H1 (cell line): ENCODE data around the gene RPS6KA4. TPM values are rescaled to one million over a fixed set of nuclear protein-coding genes. Genes with fewer than 3 reads are reported as not detected.
A peak's percentile ranks its signal among the peaks of the same experiment; 100 is the strongest.

Experiments used
- CTCF ChIA-PET: fragments of 300-600 bp; sonication (Branson Sonifier 250); formaldehyde crosslinking; loops from one replicate; lab custom pipeline; 2021; ENCODE audit not compliant: partially characterized antibody; lab: Charles Lee
- POLR2A ChIA-PET: fragments of 300-600 bp; sonication (Branson Sonifier 250); formaldehyde crosslinking; loops from one replicate; lab custom pipeline; 2021; ENCODE audit warnings: inconsistent platforms; ENCODE audit not compliant: partially characterized antibody; lab: Charles Lee
- DNase-seq, 2 experiments: peaks; one replicate each; pipeline versions ENCODE4 v3.0.0 to v3.0.0-alpha.2; 2010 to 2022; ENCODE audit warnings: low spot score in 2 of 2, low read depth in 1 of 2, mixed read lengths in 1 of 2
- FAIRE-seq: peaks from 2 replicates; lab custom pipeline; 2011; peaks lifted over from hg19 to GRCh38; lab: Jason Lieb, UNC
- H2AFZ ChIP-seq: 2 replicates; pipeline ENCODE4 v1.8.1; 2012; ENCODE audit warnings: low read length, inconsistent platforms
- H2AK5ac ChIP-seq: 2 replicates; pipeline ENCODE4 v1.6.1; 2013; ENCODE audit warnings: low read depth, low read length
- H2BK120ac ChIP-seq: replicated peaks from 2 replicates; pipeline ENCODE3; 2013; ENCODE audit warnings: low read depth, low read length, inconsistent platforms
- H2BK12ac ChIP-seq: 2 replicates; pipeline ENCODE4 v1.6.1; 2013; ENCODE audit warnings: low read depth, low read length
- H2BK15ac ChIP-seq: 2 replicates; pipeline ENCODE4 v1.6.1; 2013; ENCODE audit warnings: low read length
- H2BK20ac ChIP-seq: 2 replicates; pipeline ENCODE4 v1.6.1; 2013; ENCODE audit warnings: low read length
- H2BK5ac ChIP-seq: 2 replicates; pipeline ENCODE4 v1.6.1; 2013; ENCODE audit warnings: low read depth, low read length
- H3K14ac ChIP-seq: 2 replicates; pipeline ENCODE4 v1.6.1; 2013; ENCODE audit warnings: inconsistent platforms; ENCODE audit not compliant: insufficient read length
- H3K18ac ChIP-seq: 2 replicates; pipeline ENCODE4 v1.6.1; 2013; ENCODE audit warnings: low read length; ENCODE audit errors: extremely low read depth
- H3K23ac ChIP-seq: 2 replicates; pipeline ENCODE4 v1.6.1; 2013; ENCODE audit warnings: inconsistent platforms; ENCODE audit not compliant: insufficient read length
- H3K23me2 ChIP-seq: 2 replicates; pipeline ENCODE4 v1.6.1; 2013; ENCODE audit warnings: low read depth, low read length
- H3K27ac ChIP-seq: 2 replicates; pipeline ENCODE4 v1.6.1; 2011; ENCODE audit warnings: low read depth, low read length, inconsistent platforms
- H3K27me3 ChIP-seq, 4 experiments: replicated peaks in 1 of 4; 1 replicate in 1 of 4; 2 replicates in 3 of 4; pipeline versions ENCODE4 v1.6.1 to v1.8.1; 2011 to 2013; ENCODE audit warnings: low read length in 3 of 4, mild to moderate bottlenecking in 3 of 4, inconsistent platforms in 2 of 4, mixed read lengths in 2 of 4, moderate library complexity in 1 of 4; ENCODE audit not compliant: control insufficient read depth in 3 of 4, insufficient read depth in 3 of 4; ENCODE audit errors: extremely low read depth in 1 of 4
- H3K36me3 ChIP-seq, 4 experiments: 2 replicates each; pipeline versions ENCODE4 v1.6.1 to v1.8.1; 2011 to 2013; ENCODE audit warnings: mild to moderate bottlenecking in 4 of 4, low read length in 3 of 4, moderate library complexity in 2 of 4, control low read depth in 1 of 4, inconsistent platforms in 1 of 4; ENCODE audit not compliant: insufficient read depth in 4 of 4, control insufficient read depth in 2 of 4
- H3K4ac ChIP-seq: replicated peaks from 2 replicates; pipeline ENCODE3; 2013; ENCODE audit warnings: low read length, low read depth, mixed read lengths, inconsistent platforms; ENCODE audit not compliant: insufficient read length
- H3K4me1 ChIP-seq, 4 experiments: replicated peaks in 1 of 4; 1 replicate in 1 of 4; 2 replicates in 3 of 4; pipeline versions ENCODE4 v1.6.1 to v1.8.1; 2011 to 2013; ENCODE audit warnings: low read length in 3 of 4, inconsistent platforms in 2 of 4, mixed read lengths in 1 of 4; ENCODE audit not compliant: insufficient read depth in 4 of 4, control insufficient read depth in 3 of 4
- H3K4me2 ChIP-seq, 2 experiments: 2 replicates each; pipeline versions ENCODE4 v1.6.1 to v1.8.1; 2011 to 2013; ENCODE audit warnings: low read depth in 2 of 2, low read length in 2 of 2, control low read depth in 1 of 2, inconsistent platforms in 1 of 2, mild to moderate bottlenecking in 1 of 2; ENCODE audit not compliant: insufficient read depth in 1 of 2
- H3K4me3 ChIP-seq, 4 experiments: fragments of 200-600, 300-600 bp in 1 of 4; sonication (generic), shearing (Covaris generic), sonication (Bioruptor Twin) in 1 of 4; 2 replicates each; pipeline versions ENCODE4 v1.5.1 to v1.8.1; 2011 to 2016; ENCODE audit warnings: low read length in 4 of 4, low read depth in 3 of 4, control low read depth in 2 of 4, inconsistent platforms in 2 of 4, mild to moderate bottlenecking in 2 of 4, mixed read lengths in 1 of 4, moderate library complexity in 1 of 4; ENCODE audit not compliant: insufficient read depth in 2 of 4; ENCODE audit errors: extremely low read depth in 1 of 4
- H3K56ac ChIP-seq: replicated peaks from 2 replicates; pipeline ENCODE3; 2013; ENCODE audit warnings: low read depth, mild to moderate bottlenecking, mixed read lengths, low read length, inconsistent platforms; ENCODE audit not compliant: insufficient read length
- H3K79me1 ChIP-seq: 2 replicates; pipeline ENCODE4 v1.6.1; 2013; ENCODE audit warnings: low read depth, low read length, control low read depth
- H3K79me2 ChIP-seq, 2 experiments: 2 replicates each; pipeline versions ENCODE4 v1.6.1 to v1.8.1; 2012 to 2013; ENCODE audit warnings: low read length in 2 of 2, mild to moderate bottlenecking in 2 of 2, inconsistent platforms in 1 of 2; ENCODE audit not compliant: insufficient read depth in 2 of 2, control insufficient read depth in 1 of 2
- H3K9ac ChIP-seq, 4 experiments: replicated peaks in 1 of 4; 1 replicate in 1 of 4; 2 replicates in 3 of 4; pipeline versions ENCODE4 v1.6.1 to v1.8.1; 2011 to 2013; ENCODE audit warnings: low read depth in 3 of 4, low read length in 3 of 4, control low read depth in 2 of 4, mild to moderate bottlenecking in 2 of 4, moderate library complexity in 2 of 4, inconsistent platforms in 1 of 4; ENCODE audit errors: extremely low read depth in 1 of 4
- H3K9me3 ChIP-seq, 2 experiments: 2 replicates each; pipeline versions ENCODE4 v1.6.1 to v1.8.1; 2012 to 2013; ENCODE audit warnings: mild to moderate bottlenecking in 2 of 2, moderate library complexity in 2 of 2, control low read depth in 1 of 2, inconsistent platforms in 1 of 2, low read depth in 1 of 2, low read length in 1 of 2, mixed read lengths in 1 of 2; ENCODE audit not compliant: insufficient read depth in 2 of 2
- H4K20me1 ChIP-seq, 2 experiments: replicated peaks in 1 of 2; 2 replicates each; pipeline versions ENCODE3 to v1.8.1; 2011 to 2013; ENCODE audit warnings: inconsistent platforms in 2 of 2, low read length in 2 of 2, mild to moderate bottlenecking in 1 of 2; ENCODE audit not compliant: insufficient read depth in 2 of 2, control insufficient read depth in 1 of 2
- H4K5ac ChIP-seq: 2 replicates; pipeline ENCODE4 v1.6.1; 2013; ENCODE audit warnings: low read length, low read depth, mixed read lengths, inconsistent platforms; ENCODE audit not compliant: insufficient read length
- H4K8ac ChIP-seq: 2 replicates; pipeline ENCODE4 v1.8.0; 2013; ENCODE audit warnings: mild to moderate bottlenecking, moderate library complexity, low read length, inconsistent platforms; ENCODE audit not compliant: insufficient read depth; ENCODE audit errors: extremely low read depth
- H4K91ac ChIP-seq: replicated peaks from 2 replicates; pipeline ENCODE3; 2013; ENCODE audit warnings: low read length, mixed read lengths, inconsistent platforms; ENCODE audit not compliant: insufficient read length
- EZH2 ChIP-seq: fragments of 200-600 bp; sonication (generic); IDR thresholded peaks from 2 replicates; pipeline ENCODE4 v1.7.1; 2012; ENCODE audit warnings: low read depth, mild to moderate bottlenecking, moderate library complexity, low read length, inconsistent platforms; ENCODE audit not compliant: severe bottlenecking
- GABPA ChIP-seq: IDR thresholded peaks from 2 replicates; pipeline ENCODE4 v1.6.1; 2011; ENCODE audit warnings: mild to moderate bottlenecking, low read length, moderate library complexity, borderline replicate concordance; ENCODE audit not compliant: insufficient read depth
- NANOG ChIP-seq: IDR thresholded peaks from 2 replicates; pipeline ENCODE4 v1.6.1; 2011; ENCODE audit warnings: low read length, low read depth, mild to moderate bottlenecking, inconsistent platforms; ENCODE audit not compliant: insufficient read depth, poor library complexity, severe bottlenecking
- POLR2AphosphoS5 ChIP-seq: IDR thresholded peaks from 2 replicates; pipeline ENCODE4 v1.6.1; 2011; ENCODE audit warnings: low read depth, low read length
- SP1 ChIP-seq: IDR thresholded peaks from 2 replicates; pipeline ENCODE4 v1.6.1; 2011; ENCODE audit warnings: low read depth, low read length
- SP2 ChIP-seq: IDR thresholded peaks from 2 replicates; pipeline ENCODE4 v1.6.1; 2012; ENCODE audit warnings: mild to moderate bottlenecking, low read length, inconsistent platforms
- TCF12 ChIP-seq: IDR thresholded peaks from 2 replicates; pipeline ENCODE4 v1.6.1; 2011; ENCODE audit warnings: low read depth, mild to moderate bottlenecking, low read length
- WGBS, 2 experiments: shearing (Covaris generic) in 1 of 2; methylation state at CpG; one replicate each; pipeline versions ENCODE4 v1.1.6 to v1.1.7; 2013 to 2015; ENCODE audit warnings: low lambda C conversion rate in 2 of 2, mixed read lengths in 2 of 2, inconsistent platforms in 1 of 2, low coverage in 1 of 2, missing lambda C conversion rate in 1 of 2; ENCODE audit not compliant: insufficient replicate concordance in 2 of 2, insufficient coverage in 1 of 2, insufficient read length in 1 of 2; ENCODE audit errors: extremely low coverage in 1 of 2, missing lambda C conversion rate in 1 of 2; 5-methylcytosine and 5-hydroxymethylcytosine counted together
- polyA plus RNA-seq, 7 experiments: library from polyadenylated mRNA; depleted of rRNA in 3 of 7; stranded (reverse) in 5 of 7; unstranded in 2 of 7; fragments of >200 nt in 5 of 7; fragments of 200-250 nt in 2 of 7; gene quantifications; 1 replicate in 5 of 7; 2 replicates in 1 of 7; 4 replicates in 1 of 7; pipeline versions ENCODE4 v1.2.1 to v1.2.3, GENCODE V29; 2011 to 2013; ENCODE audit warnings: missing spikeins in 2 of 7, mixed read lengths in 2 of 7
- total RNA-seq: library from RNA; stranded (reverse); fragmentation: NEBNext Ultra II Directional; extraction: Animal tissue kit (Norgen Biotek cat#: 25700); gene quantifications from 2 replicates; pipeline ENCODE4 v1.2.1, GENCODE V29; 2021

Gene RPS6KA4
- total and polyA plus RNA-seq, 2 of the 8 experiments (the other 6 are each of a cell fraction or from before 2014, with no cell fraction given): 8.2 to 12.6 TPM

GRCh38 chr11:64330888-64331287 is 28.1 kb upstream of the RPS6KA4 start:
- Histone ChIP-seq H2BK20ac (0 out of 2 replicates have a peak overlapping the region, but pooled peaks have one; percentile 86), H3K79me2 (no peaks in the 10 kb centered on the region), H2BK12ac (peak overlapping the region; percentile 94; the same call in 1 of the 2 replicates), H3K56ac (no peak overlapping the region), H3K14ac (no peak overlapping the region), H3K4me2 (no peak overlapping the region), H4K91ac (no peak overlapping the region), H3K4me3 (no peak overlapping the region), H2BK15ac (peak overlapping the region; percentile 88; the same call in 1 of the 2 replicates), H3K23ac (no peak overlapping the region), H3K23me2 (peaks cover 2% of the 10 kb centered on the region; the same call in 1 of the 2 replicates)
- DNase-seq: no peak
- TF ChIP-seq SP2 (no peak), EZH2 (no peak), TCF12 (no peak), POLR2AphosphoS5 (no peak), GABPA (no peak), SP1 (no peak), NANOG (no peak)
- TF ChIP-seq, all 59 proteins: peak for 0
- FAIRE-seq: no peak
- H3K27me3 ChIP-seq: no peaks in the 10 kb centered on the region
- H3K18ac ChIP-seq: no peak overlapping the region
- ChIA-PET CTCF (interaction anchor here (0.7 to 37.6 kb wide), 8 partner anchors 8 to 296 kb away, joined by 3 to 614 read pairs (median 4); partner anchors contain the start of genes CATSPERZ, CCDC88B, ESRRA and PRDX5), POLR2A (interaction anchor here (0.7 to 7.3 kb wide), 9 partner anchors 9 to 1666 kb away, joined by 3 to 61 read pairs (median 3); partner anchors contain the start of genes C11orf98, CCDC88B, CSKMT and ESRRA)
- no peak overlapping the region for H4K8ac ChIP-seq
- H3K79me1 ChIP-seq: no peaks in the 10 kb centered on the region
- no peak overlapping the region for H2BK120ac ChIP-seq
- H4K20me1 ChIP-seq: peaks cover 0 to 2% of the 10 kb centered on the region in 2 experiments
- H2AFZ ChIP-seq: no peak overlapping the region
- H3K9me3 ChIP-seq: no peaks in the 10 kb centered on the region
- no peak overlapping the region for H3K27ac ChIP-seq
- 0 out of 2 replicates have a peak overlapping the region, but pooled peaks have one; percentile 12 for H2BK5ac ChIP-seq
- H3K9ac ChIP-seq: no peak overlapping the region
- H2AK5ac ChIP-seq: no peak overlapping the region; the same call in 1 of the 2 replicates
- H4K5ac ChIP-seq: no peak overlapping the region
- H3K36me3 ChIP-seq: no peaks in the 10 kb centered on the region
- H3K4me1 ChIP-seq: peaks cover 0 to 9% (median 4%) of the 10 kb centered on the region in 4 experiments; a peak in 6 of 7 replicates
- H3K4ac ChIP-seq: peak overlapping the region; percentile 13
- 89% methylated on average over 11 of the region's 11 CpGs; no CpG with 5 or more reads in 1 of the 2 experiments for WGBS, 2 experiments
